Activated naive CD8-positive, alpha-beta T cell treated with anti-CD3 and anti-CD28 coated beads, Interleukin-2, amount 10 ng/mL, durations not matched to agents 7 days and 5 days (primary cell): ENCODE results near the gene MAMLD1. TPM values are rescaled to one million over a fixed set of nuclear protein-coding genes. Genes with fewer than 3 reads are reported as not detected.

ENCODE experiments used
- ATAC-seq: fragments of 150-1000 bp; cut with Tn5 transposase; one replicate; pipeline ENCODE4 v1.10.0; 2021; ENCODE audit warnings: low read depth, moderate library complexity
- POLR2A ChIA-PET: fragments of 350-600 bp; sonication (Branson Sonifier 250); formaldehyde crosslinking; loops from one replicate; lab custom pipeline; 2021; ENCODE audit warnings: antibody characterized with exemption; lab: Charles Lee
- DNase-seq: peaks from one replicate; pipeline ENCODE4 v3.0.0; 2021
- H3K27ac Mint-ChIP-seq: one replicate; pipeline ENCODE4 v1.8.0; 2022; ENCODE audit warnings: mild to moderate bottlenecking, mixed read lengths
- H3K27me3 Mint-ChIP-seq: one replicate; pipeline ENCODE4 v1.8.0; 2022; ENCODE audit warnings: mild to moderate bottlenecking, moderate library complexity, mixed read lengths
- H3K36me3 Mint-ChIP-seq: one replicate; pipeline ENCODE4 v1.8.0; 2021; ENCODE audit warnings: mild to moderate bottlenecking, mixed read lengths
- H3K4me1 Mint-ChIP-seq: one replicate; pipeline ENCODE4 v1.8.0; 2021; ENCODE audit warnings: mixed read lengths
- H3K4me3 Mint-ChIP-seq: one replicate; pipeline ENCODE4 v1.8.0; 2022; ENCODE audit warnings: mild to moderate bottlenecking, moderate library complexity, mixed read lengths
- H3K9me3 Mint-ChIP-seq: one replicate; pipeline ENCODE4 v1.8.0; 2021; ENCODE audit warnings: mixed read lengths
- total RNA-seq, 2 experiments: library from RNA; stranded (reverse); gene quantifications; one replicate each; pipeline ENCODE4 v1.2.3, GENCODE V29; 2021

The MAMLD1 gene
- 1 to 10 TPM; 1.6 to 2.5 TPM for total RNA-seq

GRCh38 chrX:150362599-150363481 is at the start of gene MAMLD1:
Gene MAMLD1, plus strand, starts transcription at chrX:150363317. Its CDS starts 82,200 bp downstream, at chrX:150445517.
- Mint-ChIP-seq H3K27ac (peak within 1 kb of the TSS; percentile 66), H3K27me3 (peaks cover 37% of the 10 kb centered on the region), H3K4me3 (peak within 1 kb of the TSS; percentile 78), H3K36me3 (no peaks in the 10 kb centered on the region), H3K9me3 (no peaks in the 10 kb centered on the region), H3K4me1 (peaks cover 20% of the 10 kb centered on the region)
- POLR2A ChIA-PET: no interaction called here
- ATAC-seq (peak; percentile 63), DNase-seq (peak; percentile 61)

GRCh38 chrX:150313514-150313913 is 49.6 kb upstream of the MAMLD1 start:
- Mint-ChIP-seq H3K27me3 (peaks cover 2% of the 10 kb centered on the region), H3K36me3 (no peaks in the 10 kb centered on the region), H3K4me1 (peaks cover 6% of the 10 kb centered on the region), H3K27ac (no peak overlapping the region), H3K4me3 (no peak overlapping the region), H3K9me3 (no peaks in the 10 kb centered on the region)
- no peak for ATAC-seq
- POLR2A ChIA-PET: no interaction called here
- no peak for DNase-seq

GRCh38 chrX:150314186-150314585 is 48.9 kb upstream of the MAMLD1 start:
- no peak for DNase-seq
- Mint-ChIP-seq H3K27ac (no peak overlapping the region), H3K27me3 (peaks cover 2% of the 10 kb centered on the region), H3K4me3 (no peak overlapping the region), H3K4me1 (peaks cover 3% of the 10 kb centered on the region), H3K9me3 (no peaks in the 10 kb centered on the region), H3K36me3 (no peaks in the 10 kb centered on the region)
- POLR2A ChIA-PET: no interaction called here
- ATAC-seq: no peak

GRCh38 chrX:150316564-150316963 is 46.6 kb upstream of the MAMLD1 start:
- Mint-ChIP-seq H3K4me1 (no peaks in the 10 kb centered on the region), H3K4me3 (no peak overlapping the region), H3K27me3 (peaks cover 2% of the 10 kb centered on the region), H3K36me3 (no peaks in the 10 kb centered on the region), H3K27ac (no peak overlapping the region), H3K9me3 (no peaks in the 10 kb centered on the region)
- DNase-seq: no peak
- ATAC-seq: no peak
- POLR2A ChIA-PET: no interaction called here

- ATAC-seq: no peak
- no peak overlapping the region for H3K4me3 Mint-ChIP-seq
- H3K36me3 Mint-ChIP-seq: no peaks in the 10 kb centered on the region
- DNase-seq: no peak
- no peaks in the 10 kb centered on the region for H3K9me3 Mint-ChIP-seq
- POLR2A ChIA-PET: no interaction called here
- H3K4me1 Mint-ChIP-seq: peaks cover 4% of the 10 kb centered on the region
- no peak overlapping the region for H3K27ac Mint-ChIP-seq
- H3K27me3 Mint-ChIP-seq: peaks cover 7% of the 10 kb centered on the region
Measured at GRCh38 chrX:150323020-150323419, 40.1 kb upstream of the MAMLD1 start.

GRCh38 chrX:150324035-150324728 is 38.9 kb upstream of the MAMLD1 start:
- Mint-ChIP-seq H3K27me3 (peaks cover 7% of the 10 kb centered on the region), H3K4me1 (peaks cover 4% of the 10 kb centered on the region), H3K27ac (no peak overlapping the region), H3K4me3 (no peak overlapping the region), H3K9me3 (no peaks in the 10 kb centered on the region), H3K36me3 (no peaks in the 10 kb centered on the region)
- no peak for DNase-seq
- POLR2A ChIA-PET: no interaction called here
- no peak for ATAC-seq

GRCh38 chrX:150324919-150325318 is 38.2 kb upstream of the MAMLD1 start:
- H3K4me3 Mint-ChIP-seq: no peak overlapping the region
- peaks cover 4% of the 10 kb centered on the region for H3K4me1 Mint-ChIP-seq
- DNase-seq (no peak), ATAC-seq (no peak)
- H3K36me3 Mint-ChIP-seq: no peaks in the 10 kb centered on the region
- POLR2A ChIA-PET: no interaction called here
- H3K9me3 Mint-ChIP-seq: no peaks in the 10 kb centered on the region
- peaks cover 7% of the 10 kb centered on the region for H3K27me3 Mint-ChIP-seq
- H3K27ac Mint-ChIP-seq: no peak overlapping the region

- H3K36me3 Mint-ChIP-seq: no peaks in the 10 kb centered on the region
- no peak for DNase-seq
- peaks cover 7% of the 10 kb centered on the region for H3K27me3 Mint-ChIP-seq
- no peak overlapping the region for H3K4me3 Mint-ChIP-seq
- H3K27ac Mint-ChIP-seq: no peak overlapping the region
- POLR2A ChIA-PET: no interaction called here
- H3K4me1 Mint-ChIP-seq: peaks cover 4% of the 10 kb centered on the region
- H3K9me3 Mint-ChIP-seq: no peaks in the 10 kb centered on the region
- no peak for ATAC-seq
Measured at GRCh38 chrX:150326541-150327247, 36.4 kb upstream of the MAMLD1 start.

- H3K9me3 Mint-ChIP-seq: no peaks in the 10 kb centered on the region
- no peak for DNase-seq
- H3K36me3 Mint-ChIP-seq: no peaks in the 10 kb centered on the region
- POLR2A ChIA-PET: no interaction called here
- no peak for ATAC-seq
- H3K27ac Mint-ChIP-seq: no peak overlapping the region
- no peak overlapping the region for H3K4me3 Mint-ChIP-seq
- peaks cover 11% of the 10 kb centered on the region for H3K4me1 Mint-ChIP-seq
- peaks cover 3% of the 10 kb centered on the region for H3K27me3 Mint-ChIP-seq
Measured at GRCh38 chrX:150329282-150329681, 33.8 kb upstream of the MAMLD1 start.

- Mint-ChIP-seq H3K27ac (no peak overlapping the region), H3K4me1 (peaks cover 11% of the 10 kb centered on the region), H3K4me3 (no peak overlapping the region), H3K36me3 (no peaks in the 10 kb centered on the region), H3K27me3 (peaks cover 3% of the 10 kb centered on the region), H3K9me3 (no peaks in the 10 kb centered on the region)
- no peak for ATAC-seq
- POLR2A ChIA-PET: no interaction called here
- DNase-seq: no peak
Measured at GRCh38 chrX:150329868-150330267, 33.2 kb upstream of the MAMLD1 start.

- Mint-ChIP-seq H3K4me3 (no peak overlapping the region), H3K36me3 (no peaks in the 10 kb centered on the region), H3K27me3 (peaks cover 3% of the 10 kb centered on the region), H3K4me1 (peaks cover 7% of the 10 kb centered on the region), H3K9me3 (no peaks in the 10 kb centered on the region), H3K27ac (no peak overlapping the region)
- DNase-seq: no peak
- no peak for ATAC-seq
- POLR2A ChIA-PET: no interaction called here
Measured at GRCh38 chrX:150332023-150332422, 31.1 kb upstream of the MAMLD1 start.

GRCh38 chrX:150334100-150334499 is 29.0 kb upstream of the MAMLD1 start:
- POLR2A ChIA-PET: no interaction called here
- no peak for ATAC-seq
- H3K9me3 Mint-ChIP-seq: no peaks in the 10 kb centered on the region

GRCh38 chrX:150334981-150335380 is 28.1 kb upstream of the MAMLD1 start:
- Mint-ChIP-seq H3K27ac (no peak overlapping the region), H3K4me1 (peaks cover 7% of the 10 kb centered on the region), H3K9me3 (no peaks in the 10 kb centered on the region), H3K27me3 (no peaks in the 10 kb centered on the region), H3K36me3 (no peaks in the 10 kb centered on the region), H3K4me3 (no peak overlapping the region)
- DNase-seq (no peak), ATAC-seq (no peak)
- POLR2A ChIA-PET: no interaction called here

More at GRCh38 chrX:150334100-150334499, 29.0 kb upstream of the MAMLD1 start:
- Mint-ChIP-seq H3K4me1 (peaks cover 7% of the 10 kb centered on the region), H3K27me3 (no peaks in the 10 kb centered on the region), H3K36me3 (no peaks in the 10 kb centered on the region), H3K4me3 (no peak overlapping the region), H3K27ac (no peak overlapping the region)
- no peak for DNase-seq
